B cell (primary cell): ENCODE data around the gene RIMBP2. TPM values are rescaled to one million over a fixed set of nuclear protein-coding genes. Genes with fewer than 3 reads are reported as not detected.

ENCODE experiments used
- ATAC-seq: fragments of 200-7000 bp; cut with Tn5 transposase; one replicate; pipeline ENCODE4 v1.10.0; 2021; ENCODE audit warnings: low read depth, mild to moderate bottlenecking, moderate number of reproducible peaks, moderate library complexity
- CTCF ChIA-PET: fragments of 350-600 bp; sonication (Branson Sonifier 250); formaldehyde crosslinking; loops from one replicate; lab custom pipeline; 2021; ENCODE audit warnings: antibody characterized with exemption, inconsistent platforms; lab: Charles Lee
- POLR2A ChIA-PET: fragments of 350-600 bp; sonication (Branson Sonifier 250); formaldehyde crosslinking; loops from one replicate; lab custom pipeline; 2021; ENCODE audit warnings: antibody characterized with exemption; lab: Charles Lee
- DNase-seq: peaks from one replicate; pipeline ENCODE4 v3.0.0; 2013
- H2AFZ ChIP-seq: 2 replicates; pipeline ENCODE4 v1.6.1; 2012; ENCODE audit warnings: mild to moderate bottlenecking, low read depth, low read length; ENCODE audit not compliant: insufficient read depth, poor library complexity, severe bottlenecking
- H3K27ac ChIP-seq, 2 donors: 1 replicate in 1 of 2; 2 replicates in 1 of 2; pipeline ENCODE4 v1.5.1; 2012 to 2013; ENCODE audit warnings: low read length in 2 of 2, mild to moderate bottlenecking in 2 of 2, moderate library complexity in 1 of 2
- H3K27me3 ChIP-seq, 4 experiments: fragments of 200-600 bp in 1 of 4; sonication (generic) in 1 of 4; replicated peaks in 1 of 4; 1 replicate in 2 of 4; 2 replicates in 2 of 4; pipeline versions ENCODE4 v1.6.1 to v1.7.0; 2013 to 2016; ENCODE audit warnings: low read length in 3 of 4, mild to moderate bottlenecking in 2 of 4, mixed read lengths in 1 of 4, moderate library complexity in 1 of 4; ENCODE audit not compliant: insufficient read depth in 4 of 4, control insufficient read depth in 3 of 4; ENCODE audit errors: control extremely low read depth in 1 of 4
- H3K36me3 ChIP-seq, 2 experiments: replicated peaks in 1 of 2; 1 replicate in 1 of 2; 2 replicates in 1 of 2; pipeline versions ENCODE4 v1.6.1 to v1.7.1; 2013; ENCODE audit warnings: low read length in 1 of 2; ENCODE audit not compliant: insufficient read depth in 2 of 2, control insufficient read depth in 1 of 2; ENCODE audit errors: control extremely low read depth in 1 of 2, extremely low read depth in 1 of 2
- H3K4me1 ChIP-seq, 2 donors: fragments of 200-600 bp in 1 of 2; sonication (generic) in 1 of 2; 1 replicate in 1 of 2; 2 replicates in 1 of 2; pipeline versions ENCODE4 v1.5.1 to v1.6.1; 2013 to 2017; ENCODE audit warnings: low read length in 2 of 2; ENCODE audit not compliant: control insufficient read depth in 2 of 2, insufficient read depth in 2 of 2
- H3K4me2 ChIP-seq: replicated peaks from 2 replicates; pipeline ENCODE3; 2012; ENCODE audit warnings: mild to moderate bottlenecking, low read depth, low read length; ENCODE audit not compliant: poor library complexity, severe bottlenecking
- H3K4me3 ChIP-seq, 5 experiments: fragments of 200-600 bp in 1 of 5; sonication (generic) in 1 of 5; 1 replicate in 3 of 5; 2 replicates in 2 of 5; pipeline versions ENCODE4 v1.5.1 to v1.7.0; 2011 to 2016; ENCODE audit warnings: low read length in 4 of 5, mild to moderate bottlenecking in 4 of 5, low read depth in 2 of 5, control low read depth in 1 of 5, moderate library complexity in 1 of 5; ENCODE audit not compliant: insufficient read depth in 1 of 5; ENCODE audit errors: control extremely low read depth in 1 of 5, extremely low read depth in 1 of 5
- H3K79me2 ChIP-seq: fragments of 200-600 bp; sonication (generic); one replicate; pipeline ENCODE4 v1.6.0; 2016; ENCODE audit warnings: low read length; ENCODE audit not compliant: control insufficient read depth, insufficient read depth
- H3K9ac ChIP-seq: fragments of 200-600 bp; sonication (generic); 2 replicates; pipeline ENCODE4 v1.6.1; 2017; ENCODE audit warnings: mild to moderate bottlenecking, low read length, moderate library complexity
- H3K9me3 ChIP-seq, 3 donors: one replicate each; pipeline versions ENCODE4 v1.6.1 to v1.7.1; 2013; ENCODE audit warnings: low read length in 2 of 3; ENCODE audit not compliant: control insufficient read depth in 2 of 3, insufficient read depth in 1 of 3; ENCODE audit errors: control extremely low read depth in 1 of 3
- H4K20me1 ChIP-seq: 2 replicates; pipeline ENCODE4 v1.6.0; 2012; ENCODE audit warnings: mild to moderate bottlenecking, low read length; ENCODE audit not compliant: insufficient read depth, control insufficient read depth, poor library complexity, severe bottlenecking
- H3K27ac Mint-ChIP-seq: one replicate; pipeline ENCODE4 v1.8.0; 2021; ENCODE audit warnings: mixed read lengths
- H3K27me3 Mint-ChIP-seq: one replicate; pipeline ENCODE4 v1.8.0; 2021; ENCODE audit warnings: mixed read lengths
- H3K4me1 Mint-ChIP-seq: one replicate; pipeline ENCODE4 v1.8.0; 2021; ENCODE audit warnings: mixed read lengths
- H3K4me3 Mint-ChIP-seq: one replicate; pipeline ENCODE4 v1.8.0; 2021; ENCODE audit warnings: mixed read lengths
- H3K9me3 Mint-ChIP-seq: one replicate; pipeline ENCODE4 v1.8.0; 2022; ENCODE audit warnings: mixed read lengths; ENCODE audit not compliant: insufficient read depth
- EZH2 ChIP-seq: IDR thresholded peaks from 2 replicates; pipeline ENCODE4 v1.6.1; 2012; ENCODE audit warnings: borderline replicate concordance, low read depth, mild to moderate bottlenecking, moderate library complexity, low read length; ENCODE audit not compliant: insufficient read depth, poor library complexity, severe bottlenecking
- WGBS: methylation state at CpG from one replicate; pipeline ENCODE4 v1.1.5; 2013; ENCODE audit warnings: missing lambda C conversion rate; ENCODE audit not compliant: insufficient coverage; 5-methylcytosine and 5-hydroxymethylcytosine counted together
- intact Hi-C: fragments of 100-400 bp; cut with micrococcal nuclease; formaldehyde crosslinking; loops from one replicate; pipeline ENCODE4 v1.10.0; 2022
- polyA plus RNA-seq: library from polyadenylated mRNA; depleted of rRNA; stranded (reverse); fragments of >200 nt; gene quantifications from 2 replicates; pipeline ENCODE4 v1.2.3, GENCODE V29; 2012
- total RNA-seq, 2 donors: library from RNA; stranded (reverse); fragments of 120-200 nt in 1 of 2; gene quantifications; 1 replicate in 1 of 2; 2 replicates in 1 of 2; pipeline versions ENCODE4 v1.2.3 to v1.2.4, GENCODE V29; 2013 to 2022
- TF ChIP-seq, protein P1 (sequence below): fragments of 200-600 bp; IDR thresholded peaks from one replicate; pipeline ENCODE4 v1.8.0; 2022; ENCODE audit warnings: antibody characterized with exemption, mild to moderate bottlenecking

RIMBP2 gene
- total and polyA plus RNA-seq, 2 donors (not counting 1 experiment from before 2014, with no cell fraction given) = not detected

DNA sequence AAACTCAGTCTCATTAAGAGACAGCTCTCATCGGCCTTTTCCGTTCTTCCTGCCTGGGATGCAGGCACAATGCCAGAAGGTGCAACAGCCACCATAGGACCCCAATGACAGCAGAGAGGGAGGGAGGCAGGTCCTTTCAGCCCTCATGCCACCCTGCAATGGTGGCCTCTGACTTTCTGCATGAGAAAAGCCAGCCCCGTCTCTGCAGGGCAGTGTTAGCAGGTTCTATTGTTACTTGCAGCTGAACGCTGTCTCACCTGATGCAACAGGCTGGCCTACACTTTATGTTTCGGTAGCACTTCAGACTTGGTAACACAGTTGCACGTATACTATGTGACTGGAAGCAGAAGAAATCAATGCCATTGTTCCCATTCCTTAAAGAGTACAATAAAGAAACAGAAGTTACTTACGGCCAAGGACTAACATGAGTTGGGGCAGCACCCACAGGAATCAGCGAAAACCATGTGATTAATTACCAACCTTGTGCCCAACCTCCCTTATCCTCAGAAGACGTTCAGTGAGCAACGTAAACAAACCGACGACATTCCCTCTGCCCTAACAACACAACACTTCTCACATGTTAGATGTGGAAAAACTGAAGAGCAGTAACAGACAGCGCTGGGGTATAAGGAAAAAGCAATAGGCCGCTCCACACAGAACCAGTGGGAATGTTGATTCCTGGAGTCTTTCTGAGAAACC is 102.1 kb downstream of the RIMBP2 start:
- H3K27ac Mint-ChIP-seq = no peak overlapping the region
- H3K36me3 ChIP-seq = no peaks in the 10 kb centered on the region
- ChIA-PET POLR2A (no interaction called here), CTCF (no interaction called here)
- H3K4me3 Mint-ChIP-seq = no peak overlapping the region
- no peak overlapping the region for H3K4me2 ChIP-seq
- H3K27ac ChIP-seq = no peak overlapping the region
- H3K4me1 Mint-ChIP-seq = no peaks in the 10 kb centered on the region
- H2AFZ ChIP-seq = no peak overlapping the region
- H3K9me3 ChIP-seq = no peaks in the 10 kb centered on the region
- no peaks in the 10 kb centered on the region for H3K4me1 ChIP-seq
- DNase-seq (no peak), ATAC-seq (no peak)
- TF ChIP-seq EZH2 = no peak
- TF ChIP-seq, protein P1, sequence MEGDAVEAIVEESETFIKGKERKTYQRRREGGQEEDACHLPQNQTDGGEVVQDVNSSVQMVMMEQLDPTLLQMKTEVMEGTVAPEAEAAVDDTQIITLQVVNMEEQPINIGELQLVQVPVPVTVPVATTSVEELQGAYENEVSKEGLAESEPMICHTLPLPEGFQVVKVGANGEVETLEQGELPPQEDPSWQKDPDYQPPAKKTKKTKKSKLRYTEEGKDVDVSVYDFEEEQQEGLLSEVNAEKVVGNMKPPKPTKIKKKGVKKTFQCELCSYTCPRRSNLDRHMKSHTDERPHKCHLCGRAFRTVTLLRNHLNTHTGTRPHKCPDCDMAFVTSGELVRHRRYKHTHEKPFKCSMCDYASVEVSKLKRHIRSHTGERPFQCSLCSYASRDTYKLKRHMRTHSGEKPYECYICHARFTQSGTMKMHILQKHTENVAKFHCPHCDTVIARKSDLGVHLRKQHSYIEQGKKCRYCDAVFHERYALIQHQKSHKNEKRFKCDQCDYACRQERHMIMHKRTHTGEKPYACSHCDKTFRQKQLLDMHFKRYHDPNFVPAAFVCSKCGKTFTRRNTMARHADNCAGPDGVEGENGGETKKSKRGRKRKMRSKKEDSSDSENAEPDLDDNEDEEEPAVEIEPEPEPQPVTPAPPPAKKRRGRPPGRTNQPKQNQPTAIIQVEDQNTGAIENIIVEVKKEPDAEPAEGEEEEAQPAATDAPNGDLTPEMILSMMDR = no peak
- intact Hi-C loops = no loop called here
- H3K9ac ChIP-seq = no peak overlapping the region
- no peaks in the 10 kb centered on the region for H4K20me1 ChIP-seq
- H3K27me3 Mint-ChIP-seq = no peaks in the 10 kb centered on the region
- H3K27me3 ChIP-seq = no peaks in the 10 kb centered on the region
- no peaks in the 10 kb centered on the region for H3K9me3 Mint-ChIP-seq
- H3K4me3 ChIP-seq = no peak overlapping the region
- 87% methylated on average over 7 of the region's 14 CpGs for WGBS
- no peaks in the 10 kb centered on the region for H3K79me2 ChIP-seq

DNA sequence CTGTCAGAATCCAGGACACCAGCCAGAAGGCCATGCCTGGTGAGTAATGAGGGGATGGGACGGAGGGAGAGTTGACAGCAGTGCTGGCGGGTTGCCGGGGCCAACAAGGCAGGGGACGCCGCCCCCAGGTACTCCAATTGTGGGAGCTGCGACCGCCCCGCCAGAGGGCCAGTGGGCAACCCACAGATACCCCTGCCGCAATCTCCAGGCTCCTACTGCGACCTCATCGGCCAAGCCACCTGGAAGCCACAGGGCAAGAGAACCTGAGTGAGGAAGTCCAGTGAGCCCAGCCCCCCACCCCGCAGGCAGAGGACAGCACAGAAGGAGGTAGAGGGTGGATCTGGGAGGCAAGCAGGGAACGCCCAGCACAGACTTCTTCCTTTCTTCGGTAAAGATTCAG is 103.0 kb downstream of the RIMBP2 start:
- no peaks in the 10 kb centered on the region for H3K4me1 Mint-ChIP-seq
- H3K4me2 ChIP-seq = no peak overlapping the region
- ChIA-PET POLR2A (no interaction called here), CTCF (no interaction called here)
- no peaks in the 10 kb centered on the region for H3K79me2 ChIP-seq
- no peak overlapping the region for H2AFZ ChIP-seq
- no peak overlapping the region for H3K27ac Mint-ChIP-seq
- H3K4me1 ChIP-seq = no peaks in the 10 kb centered on the region
- no peak overlapping the region for H3K27ac ChIP-seq
- no peak overlapping the region for H3K4me3 Mint-ChIP-seq
- H4K20me1 ChIP-seq = no peaks in the 10 kb centered on the region
- TF ChIP-seq, protein P1 = no peak
- no peak for TF ChIP-seq EZH2
- no peaks in the 10 kb centered on the region for H3K36me3 ChIP-seq
- H3K9me3 Mint-ChIP-seq = no peaks in the 10 kb centered on the region
- ATAC-seq (no peak), DNase-seq (no peak)
- no peak overlapping the region for H3K4me3 ChIP-seq
- H3K27me3 ChIP-seq = no peaks in the 10 kb centered on the region
- no peaks in the 10 kb centered on the region for H3K9me3 ChIP-seq
- H3K9ac ChIP-seq = no peak overlapping the region
- no peaks in the 10 kb centered on the region for H3K27me3 Mint-ChIP-seq
- intact Hi-C loops = no loop called here
- 93% methylated on average over 13 of the region's 14 CpGs for WGBS
